Airway epithelial cell (primary cell): Measurements from ENCODE around the gene TRIML2. TPM values are rescaled to one million over a fixed set of nuclear protein-coding genes. Genes with fewer than 3 reads are reported as not detected.

Source experiments
- total RNA-seq: library from RNA; depleted of rRNA; stranded (reverse); fragments of >200 nt; gene quantifications from 2 replicates; pipeline ENCODE4 v1.2.3, GENCODE V29; 2015

The TRIML2 gene
- not detected in 2 replicates for total RNA-seq

GRCh38 chr4:188109157-188109755 is at the start of gene TRIML2:
TSS of gene TRIML2 (minus strand) at chr4:188109603. CDS start at chr4:188105368, 4,235 bp downstream.

GRCh38 chr4:188139141-188139540 is 29.7 kb upstream of the TRIML2 start, which contains the start of gene TRIML1:
TSS of gene TRIML1 (plus strand) at chr4:188139441. CDS start at chr4:188139559, 118 bp downstream.

Other genes with a start within 250 kb of the TRIML2 start
- 0.33 and 0.71 TPM in 2 replicates for gene ZFP42, start 113.8 kb downstream of the TRIML2 start, total RNA-seq
- gene TRIML1, start 29.8 kb upstream of the TRIML2 start, total RNA-seq, result not detected in 2 replicates